Esophagus squamous epithelium (tissue), 4 donors: Measurements from ENCODE around the gene FHAD1.

ENCODE experiments used
- CTCF ChIP-seq, 6 experiments: fragments of 450-650 bp in 4 of 6; fragments of 200-600 bp in 2 of 6; sonication (generic) in 2 of 6; IDR thresholded peaks; one replicate each; pipeline ENCODE4 v1.5.1; 2016 to 2019; ENCODE audit warnings: antibody characterized with exemption in 6 of 6, mild to moderate bottlenecking in 4 of 6, moderate library complexity in 4 of 6
- POLR2A ChIP-seq, 4 donors: fragments of 450-650 bp; IDR thresholded peaks; one replicate each; pipeline ENCODE4 v1.6.1; 2017; ENCODE audit warnings: antibody characterized with exemption in 4 of 4, mild to moderate bottlenecking in 4 of 4, moderate library complexity in 3 of 4

DNA sequence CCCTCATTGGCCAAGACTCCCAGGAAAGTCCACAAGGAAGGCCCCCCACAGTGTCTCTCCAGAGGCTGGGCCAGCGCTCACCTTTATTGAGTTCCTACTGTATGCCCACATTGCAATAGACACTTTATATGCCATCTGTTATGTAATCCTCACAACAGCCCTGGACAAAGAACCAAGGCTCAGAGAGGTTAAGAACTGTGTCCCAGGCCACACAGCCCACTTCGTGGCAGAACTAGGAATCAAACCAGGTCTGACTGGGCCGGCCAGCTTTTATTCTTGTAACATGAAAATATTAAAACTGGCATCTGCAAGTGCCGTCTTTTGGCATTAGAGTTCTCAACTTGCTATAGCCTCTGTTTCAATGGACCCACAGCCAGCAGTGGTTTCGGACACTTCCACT lies 195.7 kb downstream of the FHAD1 start:
- TF ChIP-seq CTCF (IDR thresholded peaks at IDR 0.05) (no peak), POLR2A (IDR thresholded peaks at IDR 0.05) (no peak)
